HEK293 (cell line): ENCODE results near the gene LTO1.
A peak's percentile ranks its signal among the peaks of the same experiment; 100 is the strongest.

Source experiments
- CTCF ChIA-PET: fragments of 350-600 bp; formaldehyde crosslinking; extraction: SDS; loops from one replicate; lab custom pipeline; 2021; ENCODE audit warnings: antibody characterized with exemption; lab: Yijun Ruan, JAX
- POLR2A ChIA-PET: fragments of 300-600 bp; formaldehyde crosslinking; extraction: SDS; loops from one replicate; lab custom pipeline; 2020; ENCODE audit warnings: antibody characterized with exemption, inconsistent platforms; lab: Yijun Ruan, JAX
- H3K27ac ChIP-seq: fragments of 200-500 bp; sonication (Bioruptor generic); 2 replicates; pipeline ENCODE4 v1.5.1; 2014; ENCODE audit warnings: low read depth, low read length, control low read depth, inconsistent platforms; ENCODE audit errors: extremely low read depth
- H3K36me3 ChIP-seq, 2 experiments: fragments of 200-500 bp in 1 of 2; sonication (Bioruptor generic) in 1 of 2; 1 replicate in 1 of 2; 2 replicates in 1 of 2; pipeline ENCODE4 v1.5.1; 2014 to 2017; ENCODE audit warnings: inconsistent platforms in 2 of 2, low read length in 2 of 2; ENCODE audit not compliant: control insufficient read depth in 2 of 2, insufficient read depth in 1 of 2
- H3K4me1 ChIP-seq: fragments of 200-500 bp; sonication (Bioruptor generic); 2 replicates; pipeline ENCODE4 v1.5.1; 2014; ENCODE audit warnings: mild to moderate bottlenecking, low read length, inconsistent platforms; ENCODE audit not compliant: control insufficient read depth, insufficient read depth
- H3K4me3 ChIP-seq: 2 replicates; pipeline ENCODE4 v1.5.1; 2011; ENCODE audit warnings: low read depth, mild to moderate bottlenecking, control low read depth, low read length, moderate library complexity
- H3K9me3 ChIP-seq: fragments of 200-500 bp; sonication (Bioruptor generic); 2 replicates; pipeline ENCODE4 v1.5.1; 2014; ENCODE audit warnings: low read depth, low read length, inconsistent platforms; ENCODE audit not compliant: control insufficient read depth, insufficient read depth
- EGR2 ChIP-seq: fragments of 450-650 bp; formaldehyde crosslinking; IDR thresholded peaks from 2 replicates; pipeline ENCODE4 v1.5.1; 2016; ENCODE audit warnings: low read depth, missing biosample characterization, missing genetic modification characterization
- KLF10 ChIP-seq: fragments of 450-650 bp; IDR thresholded peaks from 2 replicates; pipeline ENCODE4 v1.5.1; 2018; ENCODE audit warnings: missing biosample characterization, mild to moderate bottlenecking, missing genetic modification characterization
- KLF8 ChIP-seq: fragments of 450-650 bp; formaldehyde crosslinking; IDR thresholded peaks from 2 replicates; pipeline ENCODE4 v1.5.1; 2016; ENCODE audit warnings: missing biosample characterization, missing genetic modification characterization
- KLF9 ChIP-seq: fragments of 450-650 bp; formaldehyde crosslinking; IDR thresholded peaks from 2 replicates; pipeline ENCODE4 v1.5.1; 2016; ENCODE audit warnings: missing biosample characterization, missing genetic modification characterization, low read depth
- PRDM6 ChIP-seq: fragments of 450-650 bp; formaldehyde crosslinking; IDR thresholded peaks from 2 replicates; pipeline ENCODE4 v1.5.1; 2017; ENCODE audit warnings: missing biosample characterization, missing genetic modification characterization
- YY1 ChIP-seq: fragments of 450-650 bp; formaldehyde crosslinking; IDR thresholded peaks from 2 replicates; pipeline ENCODE4 v1.5.1; 2018; ENCODE audit warnings: missing biosample characterization, missing genetic modification characterization
- ZBTB7A ChIP-seq: fragments of 450-650 bp; formaldehyde crosslinking; IDR thresholded peaks from 2 replicates; pipeline ENCODE4 v1.5.1; 2016; ENCODE audit warnings: low read depth, missing biosample characterization, missing genetic modification characterization
- ZNF175 ChIP-seq: fragments of 450-650 bp; formaldehyde crosslinking; IDR thresholded peaks from 2 replicates; pipeline ENCODE4 v1.5.1; 2016; ENCODE audit warnings: missing biosample characterization, missing genetic modification characterization
- ZNF292 ChIP-seq: fragments of 450-650 bp; formaldehyde crosslinking; IDR thresholded peaks from 2 replicates; pipeline ENCODE4 v1.5.1; 2016; ENCODE audit warnings: low read depth, missing biosample characterization, missing genetic modification characterization, borderline replicate concordance
- ZNF335 ChIP-seq: fragments of 450-650 bp; formaldehyde crosslinking; conservative IDR thresholded peaks from 2 replicates; pipeline ENCODE4 v1.5.1; 2016; ENCODE audit warnings: missing biosample characterization, missing genetic modification characterization
- ZNF354C ChIP-seq: fragments of 450-650 bp; formaldehyde crosslinking; IDR thresholded peaks from 2 replicates; pipeline ENCODE4 v1.5.1; 2016; ENCODE audit warnings: missing biosample characterization, missing genetic modification characterization, low read depth, borderline replicate concordance
- ZNF398 ChIP-seq: fragments of 450-650 bp; formaldehyde crosslinking; IDR thresholded peaks from 2 replicates; pipeline ENCODE4 v1.5.1; 2017; ENCODE audit warnings: missing biosample characterization, missing genetic modification characterization
- ZNF488 ChIP-seq: fragments of 450-650 bp; formaldehyde crosslinking; IDR thresholded peaks from 2 replicates; pipeline ENCODE4 v1.5.1; 2016; ENCODE audit warnings: missing biosample characterization, missing genetic modification characterization
- ZNF513 ChIP-seq: fragments of 450-650 bp; IDR thresholded peaks from 2 replicates; pipeline ENCODE4 v1.5.1; 2018; ENCODE audit warnings: missing biosample characterization, missing genetic modification characterization
- ZNF548 ChIP-seq: fragments of 450-650 bp; formaldehyde crosslinking; IDR thresholded peaks from 2 replicates; pipeline ENCODE4 v1.5.1; 2016; ENCODE audit warnings: missing biosample characterization, missing genetic modification characterization
- ZNF596 ChIP-seq: fragments of 450-650 bp; IDR thresholded peaks from 2 replicates; pipeline ENCODE4 v1.5.0; 2018; ENCODE audit warnings: missing biosample characterization, mild to moderate bottlenecking, missing genetic modification characterization, moderate library complexity
- ZNF76 ChIP-seq: fragments of 450-650 bp; formaldehyde crosslinking; IDR thresholded peaks from 2 replicates; pipeline ENCODE4; 2016; ENCODE audit warnings: low read depth, missing biosample characterization, missing genetic modification characterization, borderline replicate concordance
- ZNF830 ChIP-seq: fragments of 450-650 bp; IDR thresholded peaks from 2 replicates; pipeline ENCODE4 v1.5.0; 2018; ENCODE audit warnings: missing biosample characterization, missing genetic modification characterization, low read depth, mild to moderate bottlenecking, moderate library complexity
- ZNF837 ChIP-seq: fragments of 450-650 bp; formaldehyde crosslinking; IDR thresholded peaks from 2 replicates; pipeline ENCODE4 v1.5.1; 2016; ENCODE audit warnings: missing biosample characterization, missing genetic modification characterization

Gene LTO1

GRCh38 chr11:69650832-69651344 is 24.3 kb downstream of the LTO1 start:
- Histone ChIP-seq H3K9me3 (no peaks in the 10 kb centered on the region), H3K27ac (no peak overlapping the region), H3K4me3 (no peak overlapping the region), H3K4me1 (no peaks in the 10 kb centered on the region), H3K36me3 (peaks cover 5 to 71% of the 10 kb centered on the region in 2 experiments; a peak in 1 of 3 replicates)
- TF ChIP-seq YY1 (no peak), EGR2 (0 out of 2 replicates have a peak, but pooled peaks have one; percentile 8), ZNF335 (tag by site-specific recombination) (peak; percentile 60), ZNF76 (no peak), ZNF830 (tag by site-specific recombination) (no peak), KLF8 (tag by site-specific recombination) (no peak)
- ChIA-PET POLR2A (no interaction called here), CTCF (no interaction called here)

GRCh38 chr11:69650081-69650831 is 24.9 kb downstream of the LTO1 start:
- H3K9me3 ChIP-seq = no peaks in the 10 kb centered on the region
- H3K27ac ChIP-seq = no peak overlapping the region
- CTCF ChIA-PET = interaction anchor here (0.6 kb wide), 1 partner anchor 701 kb away, joined by 3 read pairs; no protein-coding TSS in a partner anchor
- H3K4me3 ChIP-seq = no peak overlapping the region
- no peaks in the 10 kb centered on the region for H3K4me1 ChIP-seq
- POLR2A ChIA-PET = no interaction called here
- H3K36me3 ChIP-seq = peaks cover 5 to 78% of the 10 kb centered on the region in 2 experiments; a peak in 1 of 3 replicates
- TF ChIP-seq ZNF837 (tag by site-specific recombination) (no peak), PRDM6 (tag by site-specific recombination) (no peak), ZNF488 (tag by site-specific recombination) (no peak), ZNF548 (no peak), ZNF292 (no peak), ZNF398 (no peak), ZBTB7A (no peak), ZNF513 (tag by site-specific recombination) (no peak), KLF10 (tag by site-specific recombination) (no peak), ZNF354C (tag by site-specific recombination) (no peak), KLF9 (tag by site-specific recombination) (no peak), ZNF596 (no peak), YY1 (no peak), ZNF175 (no peak)
